Spleen (tissue), 7 donors: Measurements from ENCODE around the gene OGFOD3.

Source experiments
- CTCF ChIP-seq, 11 experiments: fragments of 200-600 bp in 7 of 11; fragments of 450-650 bp in 4 of 11; sonication (generic) in 4 of 11; IDR thresholded peaks in 8 of 11; conservative IDR thresholded peaks in 3 of 11; 1 replicate in 7 of 11; 2 replicates in 4 of 11; pipeline versions ENCODE4 v1.4.0 to v1.8.0; 2016 to 2021; ENCODE audit warnings: antibody characterized with exemption in 11 of 11, inconsistent platforms in 4 of 11, mild to moderate bottlenecking in 1 of 11
- POLR2A ChIP-seq, 3 donors: fragments of 450-650 bp; IDR thresholded peaks; one replicate each; pipeline ENCODE4 v1.5.1; 2017; ENCODE audit warnings: antibody characterized with exemption in 3 of 3, mild to moderate bottlenecking in 1 of 3
- POLR2AphosphoS5 ChIP-seq, 3 donors: sonication (generic); formaldehyde crosslinking; IDR thresholded peaks; one replicate each; pipeline ENCODE4 v1.5.1; 2017; ENCODE audit warnings: antibody characterized with exemption in 3 of 3
- donor health status: DM: no; HTN: no; CAD: no; lungs with moderate emphysema.
- donor health status: DM: no; HTN: no; CAD: no.
- donor health status: DM: no; HTN: no; CAD: no.

DNA sequence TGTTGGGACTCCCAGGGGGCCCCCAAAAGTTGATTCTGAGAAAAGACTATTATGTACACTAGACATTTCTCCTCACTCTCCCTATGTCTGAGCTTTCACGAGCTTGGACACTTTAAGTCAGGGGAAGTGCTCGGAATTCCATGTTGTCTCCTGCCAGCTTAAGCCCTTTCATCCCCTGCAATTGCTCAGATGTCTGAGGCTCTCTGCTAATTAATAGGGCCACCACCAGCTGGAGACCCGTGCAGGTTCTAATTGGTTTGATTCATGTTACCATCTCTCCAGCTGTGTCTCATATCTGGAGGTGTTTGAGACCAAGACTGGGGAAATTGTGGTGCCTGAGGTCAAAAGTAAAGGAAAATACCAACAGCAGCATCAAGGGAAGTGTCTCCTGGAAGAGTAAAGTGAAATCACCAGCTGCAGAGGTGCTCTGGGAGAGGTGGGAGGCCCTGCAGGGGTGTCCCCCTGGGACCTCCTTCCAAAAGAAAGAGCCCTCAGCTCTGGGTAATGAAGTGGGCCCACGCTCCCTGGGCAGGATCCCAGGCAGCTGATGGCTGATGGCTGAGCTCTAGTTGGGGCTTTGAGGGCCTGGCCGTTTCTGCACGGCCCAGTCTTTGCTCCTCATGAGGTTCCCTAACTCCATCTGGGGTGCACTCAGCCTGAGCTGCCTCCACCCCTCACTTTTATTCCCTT, 52.6 kb downstream of the OGFOD3 start:
- TF ChIP-seq POLR2A (IDR thresholded peaks at IDR 0.05) (no peak), CTCF (IDR thresholded peaks at IDR 0.05 in 8 of 11, conservative IDR thresholded peaks at IDR 0.05 in 3 of 11) (no peak), POLR2AphosphoS5 (IDR thresholded peaks at IDR 0.05) (no peak)
